Measurements from ENCODE around the gene TMEM184B. TPM values are rescaled to one million over a fixed set of nuclear protein-coding genes. Genes with fewer than 3 reads are reported as not detected.
A peak's percentile ranks its signal among the peaks of the same experiment; 100 is the strongest.

TMEM184B gene
- polyA plus RNA-seq, 4 donors = 37.9 to 45.4 (median 40.9) TPM

DNA sequence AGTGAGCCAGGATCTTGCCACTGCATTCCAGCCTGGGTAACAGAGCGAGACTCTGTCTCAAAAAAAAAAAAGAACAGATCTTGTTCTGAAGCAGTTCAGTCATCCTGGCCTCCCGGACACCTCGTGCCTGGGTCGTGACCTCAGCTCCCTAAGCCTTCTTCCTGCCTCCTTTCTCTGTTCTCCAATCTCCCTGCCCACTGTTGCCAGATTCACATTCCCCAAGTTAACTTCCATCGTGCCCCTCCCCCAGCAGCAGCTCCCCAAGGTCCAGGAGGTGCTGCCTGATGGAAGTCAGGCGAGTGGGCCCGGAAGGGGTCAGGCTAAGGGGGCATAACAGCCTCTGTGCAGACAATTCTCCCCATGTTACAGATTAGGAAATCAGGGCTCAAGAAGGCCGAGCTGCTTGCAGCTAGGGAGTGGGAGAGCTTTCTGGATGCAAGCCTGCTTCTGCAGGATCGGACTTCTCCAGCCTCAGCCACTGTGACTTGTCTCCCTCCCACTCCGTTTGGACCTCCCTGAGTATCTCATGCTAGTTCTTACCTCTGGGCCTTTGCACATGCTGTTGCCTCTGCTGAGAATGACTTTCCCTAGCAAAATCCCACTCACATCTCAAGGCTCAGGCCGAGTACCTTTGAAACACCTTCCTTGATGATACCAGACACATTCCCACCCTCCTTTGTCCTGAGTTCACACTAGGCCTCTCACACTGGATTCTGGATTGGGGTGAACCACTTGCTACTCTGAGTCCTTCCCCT is 14.3 kb upstream of the TMEM184B start:
- no peak for DNase-seq (ENCODE audit: low read depth in 4 of 4, low spot score in 3 of 4)

DNA sequence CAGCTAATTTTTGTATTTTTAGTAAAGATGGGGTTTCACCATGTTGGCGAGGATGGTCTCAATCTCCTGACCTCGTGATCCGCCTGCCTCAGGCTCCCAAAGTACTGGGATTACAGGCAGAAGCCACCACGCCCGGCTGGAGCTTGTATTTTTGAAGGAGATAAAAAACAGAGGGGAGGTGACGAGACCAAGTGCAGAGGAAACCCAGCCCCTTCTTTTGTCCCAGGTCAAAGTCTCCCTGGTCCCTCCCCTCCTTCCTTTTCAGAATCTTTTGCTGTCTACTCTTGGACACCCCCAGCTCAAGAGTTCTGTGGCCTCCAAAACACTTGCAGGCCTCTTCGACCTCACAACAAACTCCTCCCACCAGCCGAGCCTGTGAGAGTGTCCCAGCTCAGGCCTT is 12.2 kb upstream of the TMEM184B start:
- no peak for DNase-seq (ENCODE audit: low read depth in 4 of 4, low spot score in 3 of 4)

DNA sequence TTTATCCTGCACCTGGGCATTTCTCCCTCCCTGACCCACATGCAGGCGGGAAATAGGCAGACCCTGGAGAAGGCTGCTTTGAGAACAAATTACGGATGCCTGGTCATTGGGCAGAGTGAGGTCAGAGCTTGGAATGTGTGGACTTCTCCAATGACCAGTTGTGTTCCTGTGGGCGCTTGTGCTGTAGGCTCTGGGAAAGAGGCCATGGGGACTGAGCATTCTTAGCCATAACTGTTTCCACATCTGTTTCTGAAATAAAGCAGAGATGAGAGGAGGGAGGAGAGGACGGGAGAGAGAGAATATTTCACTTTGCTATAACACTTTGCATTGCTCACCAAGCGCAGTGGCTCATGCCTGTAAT is 11.2 kb upstream of the TMEM184B start:
- no peak for DNase-seq (ENCODE audit: low read depth in 4 of 4, low spot score in 3 of 4)

DNA sequence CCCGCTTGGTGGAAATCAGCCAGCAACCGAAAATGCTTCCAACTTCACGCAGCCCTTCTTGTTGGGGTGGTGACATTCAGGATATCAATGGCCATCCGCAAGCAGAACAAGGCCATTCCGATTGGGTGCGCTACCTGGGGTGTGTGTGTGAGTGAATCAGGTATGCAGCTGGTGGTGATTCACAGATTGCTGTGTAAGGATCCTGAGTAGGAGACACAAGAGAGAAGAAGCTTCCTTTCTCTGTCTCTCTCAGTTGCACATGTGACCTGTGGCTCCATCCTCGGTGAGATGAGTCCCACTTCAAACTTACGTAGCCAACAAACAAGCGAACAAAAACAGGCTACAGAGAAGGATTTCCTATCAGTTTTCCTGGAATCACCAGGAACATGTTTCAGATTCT is 9.6 kb upstream of the TMEM184B start:
- no peak for DNase-seq (ENCODE audit: low read depth in 4 of 4, low spot score in 3 of 4)

DNA sequence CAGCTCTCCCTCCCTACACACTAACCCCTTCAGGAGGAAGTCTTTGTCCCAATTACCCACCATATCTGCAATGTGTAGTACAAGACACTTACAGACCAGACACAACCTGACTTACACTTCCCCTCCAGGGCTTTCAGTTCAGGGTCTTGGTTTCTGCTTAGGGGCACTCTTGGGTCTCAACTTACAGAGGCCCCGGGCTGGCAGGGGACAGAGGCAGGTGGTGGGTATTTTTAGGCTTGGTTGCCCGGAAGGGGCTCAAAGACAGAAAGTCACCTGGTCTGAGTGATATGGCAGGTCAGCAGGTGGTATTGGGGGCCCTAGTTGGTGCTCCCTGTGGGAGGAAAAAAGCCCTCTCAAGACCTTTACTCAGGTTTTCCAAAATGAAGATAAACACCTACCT is 3.4 kb upstream of the TMEM184B start:
- no peak for DNase-seq (ENCODE audit: low read depth in 4 of 4, low spot score in 3 of 4)

DNA sequence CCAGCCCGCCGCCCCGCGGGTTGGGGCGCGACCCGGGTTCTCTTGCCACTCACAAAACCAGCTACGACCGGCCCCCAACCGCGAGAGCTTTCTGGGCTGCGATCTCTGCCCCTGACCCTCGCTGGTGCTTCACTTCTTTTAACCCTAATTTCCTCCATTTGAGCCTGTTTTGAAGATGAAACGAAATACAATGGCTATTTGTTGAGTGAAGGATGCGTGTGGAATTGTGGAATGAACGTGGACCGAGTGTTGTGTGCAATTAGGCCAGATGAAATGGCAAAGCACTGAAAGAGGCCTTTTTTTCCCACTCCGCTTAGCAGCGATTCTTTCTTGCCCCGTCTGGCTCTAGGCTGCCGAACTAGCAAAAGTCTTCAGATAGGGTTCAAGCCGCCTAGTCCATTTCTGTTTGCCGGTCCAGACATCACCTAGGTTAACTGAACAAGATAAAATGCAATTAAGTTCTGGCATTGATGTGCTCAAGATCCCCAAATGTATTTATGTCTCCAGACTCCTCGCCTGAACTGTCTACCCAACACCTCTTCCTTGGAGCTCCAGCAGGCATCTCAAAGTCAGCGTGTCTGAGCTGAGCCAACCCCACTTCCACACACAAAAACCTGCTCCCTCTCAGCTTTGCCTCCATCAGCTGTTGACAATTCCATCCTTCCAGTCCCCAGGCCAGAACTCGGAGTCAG is 471 bp upstream of the TMEM184B start:
- peak in 1 of 4 donors; percentile 58 for DNase-seq (ENCODE audit: low read depth in 4 of 4, low spot score in 3 of 4)

DNA sequence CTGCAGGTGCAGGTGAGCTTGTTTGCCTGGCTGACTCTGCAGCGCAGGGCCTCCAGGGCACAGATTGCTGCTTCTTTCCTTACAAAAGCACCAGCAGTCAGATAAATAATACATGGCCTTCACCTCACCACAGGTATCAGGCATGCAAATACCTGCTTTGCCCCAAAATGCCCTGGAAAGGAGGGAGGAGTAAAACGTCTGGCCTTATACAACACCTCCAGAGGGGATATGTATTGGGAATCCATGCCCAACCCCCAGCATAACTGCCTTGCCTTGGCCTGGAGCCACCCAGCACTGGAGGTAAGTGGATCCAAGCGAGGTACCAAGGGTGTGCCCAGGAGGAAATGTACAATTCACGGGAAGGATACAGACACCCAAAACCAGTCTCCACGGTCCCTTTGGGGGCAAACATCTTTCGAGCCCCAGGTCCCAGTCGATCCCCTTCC is 860 bp downstream of the TMEM184B start:
- DNase-seq (ENCODE audit: low read depth in 4 of 4, low spot score in 3 of 4) = no peak

DNA sequence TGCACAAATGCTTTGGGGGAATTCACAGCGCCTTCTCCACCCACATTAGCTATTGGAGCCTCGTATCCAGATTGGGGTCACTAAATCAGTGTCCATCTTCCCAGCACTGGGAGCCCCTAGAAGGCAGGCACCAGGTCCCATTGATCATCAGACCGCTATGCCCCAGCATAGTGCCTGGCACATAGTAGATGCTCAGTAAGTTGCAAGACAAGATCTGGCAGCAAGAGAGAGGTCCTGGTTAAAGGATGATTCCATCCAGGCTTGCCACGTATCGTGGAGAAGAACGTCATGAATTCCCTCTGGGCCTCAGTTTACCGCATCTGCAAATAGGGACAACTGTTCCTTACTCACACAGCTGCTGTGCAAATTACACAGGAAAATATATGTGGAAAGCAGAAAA is 1.7 kb downstream of the TMEM184B start:
- DNase-seq (ENCODE audit: low read depth in 4 of 4, low spot score in 3 of 4) = no peak

DNA sequence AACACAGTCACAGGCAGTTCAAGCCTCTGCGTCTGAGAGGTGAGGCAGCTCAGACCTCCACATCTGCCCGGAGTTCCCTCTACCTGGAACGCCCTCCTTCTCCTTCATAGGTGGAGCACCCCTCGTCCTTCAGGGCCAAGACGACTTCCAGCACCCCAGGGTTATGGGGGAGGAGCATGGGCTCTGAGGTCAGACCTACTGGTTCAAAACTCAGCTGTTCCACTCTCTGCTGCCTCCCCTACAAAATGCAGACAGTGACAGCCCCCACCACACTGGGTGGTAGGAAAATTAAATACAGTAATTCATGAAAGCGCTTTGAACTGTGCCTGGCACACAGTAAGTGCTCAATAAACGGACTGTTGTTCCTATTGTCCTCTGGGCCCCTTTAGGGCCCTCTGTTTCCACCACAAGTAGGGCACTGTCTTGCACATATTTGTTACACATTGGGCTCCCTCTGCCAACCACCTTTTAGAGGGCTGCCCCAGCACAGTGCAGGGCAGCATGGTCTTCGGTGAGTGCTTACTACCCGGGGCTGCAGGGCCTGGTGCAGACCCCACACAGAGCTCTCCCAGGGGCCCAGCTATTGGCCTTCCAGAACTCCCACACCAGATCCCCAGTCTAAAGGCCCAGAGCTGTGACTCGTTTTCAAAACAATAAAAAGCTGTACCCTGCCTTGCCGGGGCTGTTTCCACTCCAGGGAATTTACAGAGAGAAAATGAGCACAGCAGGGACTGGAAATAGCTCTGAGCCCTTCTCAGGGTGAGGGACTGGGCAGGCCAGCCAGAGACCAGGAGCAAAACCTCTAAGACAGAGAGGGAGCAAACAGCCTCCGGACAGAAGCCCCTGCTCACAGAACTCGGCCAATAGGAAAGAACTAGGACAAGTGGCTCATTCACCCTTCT is 2.5 kb downstream of the TMEM184B start:
- no peak for DNase-seq (ENCODE audit: low read depth in 4 of 4, low spot score in 3 of 4)

DNA sequence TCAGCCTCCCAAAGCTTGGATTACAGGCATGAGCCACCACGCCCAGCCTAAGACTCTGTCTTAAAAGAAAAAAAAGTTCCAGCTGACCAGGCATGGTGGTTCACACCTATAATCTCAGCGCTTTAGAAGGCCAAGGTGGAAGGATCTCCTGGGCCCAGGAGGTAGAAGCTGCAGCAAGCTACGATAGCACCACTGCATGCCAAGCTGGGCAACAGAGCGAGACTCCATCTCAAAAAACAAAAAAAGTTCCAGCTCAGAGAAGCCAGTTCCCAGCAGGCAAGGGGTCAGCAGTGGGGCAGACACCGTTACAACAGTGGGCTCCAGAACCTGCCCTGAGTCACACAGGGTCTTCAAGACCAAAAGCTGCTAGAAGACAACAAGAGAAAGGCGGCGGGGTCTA is 3.3 kb downstream of the TMEM184B start:
- no peak for DNase-seq (ENCODE audit: low read depth in 4 of 4, low spot score in 3 of 4)

DNA sequence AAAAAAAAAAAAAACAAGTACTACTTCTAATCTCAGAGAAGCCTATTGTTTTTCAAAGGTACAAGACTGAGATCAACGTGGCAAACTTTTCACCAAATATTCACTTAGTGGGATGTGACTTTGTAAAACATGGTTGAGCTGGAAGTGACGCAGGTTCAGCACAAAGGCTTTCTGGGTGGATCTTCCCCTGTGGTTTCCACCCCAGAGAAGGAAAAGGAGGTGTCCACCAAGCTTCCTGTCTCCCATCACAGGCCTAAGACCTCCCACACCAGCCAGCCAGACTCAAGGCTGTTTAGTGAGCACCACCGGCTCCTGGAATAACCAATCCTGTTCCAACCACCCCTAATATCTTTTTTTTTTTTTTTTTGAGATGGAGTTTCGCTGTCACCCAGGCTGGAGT is 5.7 kb downstream of the TMEM184B start:
- DNase-seq (ENCODE audit: low read depth in 4 of 4, low spot score in 3 of 4) = no peak

DNA sequence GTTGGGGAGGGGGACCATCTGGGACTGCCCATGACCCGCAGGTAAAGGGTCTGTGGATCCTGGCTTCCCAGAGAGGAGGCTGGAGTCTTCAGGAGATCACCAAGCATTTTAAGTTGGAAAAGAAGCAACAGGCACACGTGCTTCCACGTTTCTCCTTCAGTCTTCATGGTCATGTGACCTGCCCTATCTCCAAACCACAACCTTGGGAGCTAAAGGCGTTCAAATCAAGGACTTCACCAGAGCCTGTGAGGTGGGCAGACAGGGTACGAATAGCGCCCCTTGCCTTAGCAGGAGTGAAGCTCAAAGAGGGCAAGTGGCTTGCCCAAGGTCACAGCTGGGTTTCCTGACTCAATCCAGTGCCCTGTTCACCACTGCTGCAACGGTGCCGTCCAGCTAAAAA is 6.7 kb downstream of the TMEM184B start:
- DNase-seq (ENCODE audit: low read depth in 4 of 4, low spot score in 3 of 4) = no peak

DNA sequence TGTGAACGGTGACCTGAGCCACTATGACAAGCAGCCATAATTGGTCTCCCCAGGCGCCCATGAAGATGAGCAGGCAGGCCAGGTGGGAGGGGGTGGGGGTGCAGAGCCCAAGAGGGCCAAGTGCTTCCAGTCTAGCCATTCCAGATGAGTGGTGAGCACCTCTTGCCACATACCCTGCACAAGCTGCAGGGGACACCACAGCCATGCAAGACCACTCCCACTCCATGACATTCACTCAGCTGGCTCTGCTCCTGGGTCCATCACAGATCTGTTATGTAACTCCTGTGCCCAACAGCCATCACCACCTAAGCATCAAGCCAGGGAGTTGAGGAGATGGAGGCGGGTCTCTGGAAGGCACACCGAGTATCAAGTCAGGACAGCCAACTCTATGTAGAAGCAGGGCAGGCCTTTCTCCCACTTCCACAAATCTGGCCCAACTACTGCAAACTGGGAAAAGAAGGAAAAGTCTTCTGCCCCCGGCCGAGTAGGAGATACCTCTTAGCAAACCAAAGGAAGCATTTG is 8.4 kb downstream of the TMEM184B start:
- DNase-seq (ENCODE audit: low read depth in 4 of 4, low spot score in 3 of 4) = no peak

DNA sequence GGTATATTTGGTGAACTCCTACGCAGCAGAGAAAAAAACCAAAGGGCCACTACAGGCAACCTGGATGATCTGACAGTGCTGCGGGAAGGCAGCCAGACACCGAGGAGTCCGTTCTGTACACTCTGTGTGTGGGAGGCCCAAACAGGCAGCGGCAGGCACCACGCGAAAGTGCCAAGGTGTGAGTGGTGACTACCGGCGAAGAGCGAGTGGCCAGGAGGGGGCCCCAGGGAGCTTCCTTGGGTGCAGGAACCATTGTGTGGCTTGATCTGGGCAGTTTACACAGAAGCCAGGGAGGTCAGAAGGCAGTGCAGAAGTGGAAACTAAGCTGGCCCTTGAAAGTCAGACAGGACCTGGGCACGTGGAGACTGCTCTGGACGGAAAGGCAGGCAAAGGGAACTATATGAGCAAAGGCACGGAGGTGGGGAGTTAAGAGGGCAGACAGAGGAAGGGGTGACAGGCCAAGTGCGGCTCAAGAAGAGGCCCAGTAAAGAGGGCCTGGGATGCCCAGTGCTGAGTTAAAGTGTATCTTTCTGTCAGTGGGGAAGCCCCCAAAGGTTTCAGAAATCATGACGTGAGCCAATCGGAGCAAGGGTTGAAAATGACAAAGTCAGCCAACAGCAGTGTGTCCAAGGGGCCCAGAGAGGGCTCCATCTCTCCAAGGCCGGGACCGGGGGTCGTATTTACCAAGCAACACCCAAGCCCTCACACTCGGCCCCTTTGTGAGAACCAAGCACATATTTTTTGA is 10.6 kb downstream of the TMEM184B start:
- no peak for DNase-seq (ENCODE audit: low read depth in 4 of 4, low spot score in 3 of 4)

DNA sequence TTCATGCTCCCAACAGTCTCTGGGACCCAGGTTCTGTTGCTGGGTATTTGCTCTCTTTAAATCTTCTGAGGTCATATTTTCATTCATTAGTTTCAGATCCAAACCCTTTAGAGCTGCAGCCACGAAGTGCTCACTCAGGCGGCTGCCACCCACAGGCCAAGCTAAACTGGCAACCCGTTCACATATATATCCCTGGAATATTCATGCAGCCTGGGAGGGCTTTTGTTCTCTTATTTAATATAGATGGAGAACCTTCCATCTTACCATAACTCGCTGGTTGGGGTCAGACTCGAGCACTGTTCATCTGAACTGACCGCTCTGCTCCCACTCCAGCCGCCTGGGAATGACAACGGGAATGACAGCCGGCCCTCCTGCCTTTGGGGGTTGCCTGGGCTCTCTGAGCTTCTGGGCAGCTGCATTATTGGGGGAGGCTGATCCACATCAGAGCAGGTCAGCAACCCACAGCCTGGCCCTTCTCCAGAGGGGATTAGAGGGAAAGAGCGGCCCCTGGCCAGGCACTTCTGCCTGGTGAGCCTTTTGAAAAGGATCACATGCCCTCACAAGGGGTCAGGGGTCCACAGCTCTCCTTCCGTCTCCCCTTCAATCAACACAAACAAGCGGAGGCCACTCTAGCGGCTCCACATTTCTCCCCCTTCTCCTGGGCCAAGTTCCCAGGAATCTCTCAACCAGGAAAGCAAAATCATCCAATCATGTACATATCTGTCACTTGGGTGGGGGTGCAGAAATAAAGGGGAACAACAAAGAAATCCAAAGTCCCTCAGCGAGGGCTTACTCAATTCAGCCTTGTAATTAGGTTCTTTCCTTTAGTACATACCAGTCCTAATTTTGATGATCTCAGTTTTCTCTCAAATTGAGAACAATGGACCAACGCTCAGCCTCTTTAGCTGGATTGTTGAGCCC is 11.8 kb downstream of the TMEM184B start:
- DNase-seq (ENCODE audit: low read depth in 4 of 4, low spot score in 3 of 4) = no peak

DNA sequence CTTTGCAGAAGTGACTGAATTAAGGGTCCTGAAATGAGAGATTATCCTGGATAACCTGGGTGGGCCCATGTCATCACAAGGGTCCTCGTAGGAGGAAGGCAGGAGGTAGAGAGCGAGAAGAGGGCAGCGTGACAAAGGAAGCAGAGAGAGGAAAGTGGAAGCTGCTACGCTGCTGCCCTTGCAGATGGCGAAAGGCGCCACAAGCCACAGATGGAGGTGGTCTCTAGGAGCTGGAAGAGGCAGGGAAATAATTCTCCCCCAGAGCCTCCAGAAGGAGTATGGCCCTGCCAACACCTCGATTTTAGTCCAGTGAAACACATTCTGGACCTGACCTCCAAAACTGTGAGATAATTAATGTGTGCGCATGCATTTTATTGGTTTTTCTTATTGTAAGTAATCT is 13.4 kb downstream of the TMEM184B start:
- DNase-seq (ENCODE audit: low read depth in 4 of 4, low spot score in 3 of 4) = no peak

DNA sequence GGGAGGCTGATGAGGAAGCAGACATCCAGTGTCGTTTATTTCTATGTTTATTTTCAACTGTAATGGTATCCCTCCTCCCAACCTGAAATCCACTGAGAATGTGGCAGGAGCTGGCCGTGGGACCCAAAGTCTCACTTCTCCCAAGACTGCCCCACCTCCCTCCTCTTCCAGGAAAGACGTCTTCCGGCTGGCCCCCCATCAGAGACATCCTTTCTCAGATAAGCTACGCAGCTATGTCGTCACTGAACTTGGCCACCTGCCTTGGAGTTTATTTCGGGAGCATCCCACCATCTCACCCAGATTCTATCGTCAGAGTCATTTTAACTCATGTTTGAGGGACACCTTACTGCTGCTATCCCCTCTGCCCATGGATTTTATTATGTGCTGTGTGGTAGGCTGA is 13.9 kb downstream of the TMEM184B start:
- DNase-seq (ENCODE audit: low read depth in 4 of 4, low spot score in 3 of 4) = no peak

DNA sequence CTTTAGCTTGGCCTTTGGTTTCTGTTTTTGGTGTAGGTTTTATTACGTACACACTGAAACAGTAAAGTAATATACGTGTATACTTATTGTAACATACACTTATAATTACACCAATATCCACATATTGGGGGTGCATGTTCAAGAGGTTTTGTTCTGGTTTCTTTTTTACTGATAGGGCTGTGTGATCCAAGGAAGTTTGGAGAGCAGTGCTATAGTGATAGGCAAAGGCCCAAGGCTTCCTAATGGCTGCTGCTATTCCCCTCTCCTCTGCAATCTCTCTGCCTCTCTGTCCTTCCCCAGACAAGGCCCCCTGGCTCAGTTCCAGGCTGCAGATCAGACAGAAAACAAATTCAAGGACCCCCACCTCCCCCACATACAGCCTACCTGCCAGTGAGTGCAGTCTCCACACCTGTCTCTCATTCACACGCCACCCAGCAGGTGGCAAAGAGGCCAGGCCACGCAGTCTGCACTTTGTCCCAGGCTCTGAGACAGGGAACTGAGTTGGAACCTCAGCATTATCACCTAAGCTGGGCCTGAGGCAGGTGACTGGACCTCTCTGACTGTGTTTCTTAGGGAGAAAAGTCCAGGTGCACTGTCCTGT is 15.1 kb downstream of the TMEM184B start:
- no peak for DNase-seq (ENCODE audit: low read depth in 4 of 4, low spot score in 3 of 4)

DNA sequence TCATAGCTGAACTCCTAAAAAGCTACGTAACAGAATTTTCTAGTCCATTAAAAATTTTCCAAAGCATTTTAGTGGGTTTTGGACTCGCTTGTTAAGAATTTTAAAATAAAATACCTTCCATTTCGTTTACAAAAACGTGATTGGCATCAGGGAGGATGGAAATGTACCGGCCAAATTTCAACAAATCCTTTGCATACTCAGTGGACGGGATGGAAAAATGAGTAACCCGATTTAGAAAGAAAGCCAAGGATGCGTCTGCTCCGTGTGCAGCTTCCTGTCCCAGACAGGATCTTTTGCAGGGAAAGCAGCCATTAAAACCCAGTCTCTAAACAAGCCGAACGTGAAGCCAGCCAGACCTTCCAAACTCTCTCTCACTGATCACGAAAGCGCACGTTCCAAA is 15.6 kb downstream of the TMEM184B start:
- DNase-seq (ENCODE audit: low read depth in 4 of 4, low spot score in 3 of 4) = no peak
